ENCODE measurements around the gene ERF.

The ERF gene

GRCh38 chr19:42254850-42255765 lies at the start of gene ERF:
ERF (minus strand) TSS chr19:42255128; CDS start chr19:42254999, 129 bp downstream.
- no peaks in the 10 kb centered on the region for H3K9me3 Mint-ChIP-seq
- peaks cover 7 to 15% of the 10 kb centered on the region in 2 donors for H3K36me3 Mint-ChIP-seq
- peak; percentile 80 to 82 for ATAC-seq (replicated peaks)

GRCh38 chr19:42303876-42304275 lies 48.9 kb upstream of the ERF start:
- no peaks in the 10 kb centered on the region for H3K27me3 Mint-ChIP-seq
- no peak for ATAC-seq (replicated peaks)
- DNase-seq, result no peak
- H3K27ac Mint-ChIP-seq, result no peak overlapping the region
- H3K4me1 Mint-ChIP-seq, result peaks cover 17 to 27% of the 10 kb centered on the region in 2 donors
- peaks cover 4 to 5% of the 10 kb centered on the region in 2 donors for H3K36me3 Mint-ChIP-seq
- peaks cover 0 to 2% of the 10 kb centered on the region in 2 donors for H3K9me3 Mint-ChIP-seq
- H3K4me3 Mint-ChIP-seq, result peak overlapping the region in 1 of 2 donors; percentile 91

More at GRCh38 chr19:42254850-42255765, at the start of gene ERF:
- Mint-ChIP-seq H3K4me1 (peaks cover 27 to 45% of the 10 kb centered on the region in 2 donors), H3K27ac (peak within 1 kb of the TSS; percentile 89), H3K4me3 (peak within 1 kb of the TSS; percentile 77 to 91), H3K27me3 (no peaks in the 10 kb centered on the region)
- peak; percentile 91 for DNase-seq

- peaks cover 0 to 2% of the 10 kb centered on the region in 2 donors for H3K9me3 Mint-ChIP-seq
- ATAC-seq (replicated peaks) (no peak), DNase-seq (no peak)
- H3K27ac Mint-ChIP-seq, result peak overlapping the region; percentile 88
- no peaks in the 10 kb centered on the region for H3K27me3 Mint-ChIP-seq
- H3K4me3 Mint-ChIP-seq, result peak overlapping the region; percentile 91 to 93
- H3K36me3 Mint-ChIP-seq, result peaks cover 4 to 5% of the 10 kb centered on the region in 2 donors
- H3K4me1 Mint-ChIP-seq, result peaks cover 17 to 27% of the 10 kb centered on the region in 2 donors
Observed at GRCh38 chr19:42303101-42303464, 48.2 kb upstream of the ERF start.

GRCh38 chr19:42301646-42302203 lies 46.8 kb upstream of the ERF start, which contains the start of gene PRR19:
PRR19 (plus strand) TSS chr19:42302132; CDS start chr19:42309585, 7,453 bp downstream.
- Mint-ChIP-seq H3K36me3 (peaks cover 5 to 7% of the 10 kb centered on the region in 2 donors), H3K27me3 (no peaks in the 10 kb centered on the region), H3K4me1 (peaks cover 19 to 29% of the 10 kb centered on the region in 2 donors), H3K4me3 (peak within 1 kb of the TSS; percentile 91 to 93), H3K27ac (peak within 1 kb of the TSS; percentile 88), H3K9me3 (no peaks in the 10 kb centered on the region)
- DNase-seq (no peak), ATAC-seq (replicated peaks) (peak; percentile 15 to 30)

GRCh38 chr19:42297039-42297438 lies 42.1 kb upstream of the ERF start:
- no peak for DNase-seq
- Mint-ChIP-seq H3K9me3 (no peaks in the 10 kb centered on the region), H3K4me3 (no peak overlapping the region), H3K36me3 (peaks cover 16 to 33% of the 10 kb centered on the region in 2 donors), H3K27ac (no peak overlapping the region), H3K4me1 (peaks cover 16 to 22% of the 10 kb centered on the region in 2 donors), H3K27me3 (no peaks in the 10 kb centered on the region)
- no peak for ATAC-seq (replicated peaks)

- Mint-ChIP-seq H3K36me3 (peaks cover 24 to 43% of the 10 kb centered on the region in 2 donors), H3K27ac (peak overlapping the region; percentile 75), H3K27me3 (no peaks in the 10 kb centered on the region), H3K4me1 (peaks cover 18 to 19% of the 10 kb centered on the region in 2 donors), H3K4me3 (no peak overlapping the region), H3K9me3 (no peaks in the 10 kb centered on the region)
- peak; percentile 85 to 88 for ATAC-seq (replicated peaks)
- peak; percentile 80 for DNase-seq
Observed at GRCh38 chr19:42295831-42296525, 41.0 kb upstream of the ERF start.

GRCh38 chr19:42295342-42295741 lies 40.4 kb upstream of the ERF start:
- Mint-ChIP-seq H3K4me3 (no peak overlapping the region), H3K36me3 (peaks cover 26 to 43% of the 10 kb centered on the region in 2 donors), H3K27ac (peak overlapping the region; percentile 81), H3K27me3 (no peaks in the 10 kb centered on the region), H3K9me3 (no peaks in the 10 kb centered on the region), H3K4me1 (peaks cover 18% of the 10 kb centered on the region in 2 donors)
- DNase-seq (no peak), ATAC-seq (replicated peaks) (no peak)

GRCh38 chr19:42294471-42295137 lies 39.7 kb upstream of the ERF start:
- Mint-ChIP-seq H3K27ac (no peak overlapping the region), H3K4me3 (no peak overlapping the region), H3K36me3 (peaks cover 24 to 41% of the 10 kb centered on the region in 2 donors), H3K27me3 (no peaks in the 10 kb centered on the region), H3K9me3 (no peaks in the 10 kb centered on the region), H3K4me1 (peaks cover 18% of the 10 kb centered on the region in 2 donors)
- no peak for DNase-seq
- no peak for ATAC-seq (replicated peaks)

GRCh38 chr19:42293948-42294347 lies 39.0 kb upstream of the ERF start:
- Mint-ChIP-seq H3K27ac (no peak overlapping the region), H3K9me3 (no peaks in the 10 kb centered on the region), H3K4me3 (no peak overlapping the region), H3K36me3 (peaks cover 25 to 43% of the 10 kb centered on the region in 2 donors), H3K4me1 (peaks cover 18% of the 10 kb centered on the region in 2 donors), H3K27me3 (no peaks in the 10 kb centered on the region)
- no peak for ATAC-seq (replicated peaks)
- DNase-seq, result no peak

- Mint-ChIP-seq H3K27me3 (no peaks in the 10 kb centered on the region), H3K27ac (no peak overlapping the region), H3K4me3 (peak overlapping the region in 1 of 2 donors; percentile 17), H3K9me3 (no peaks in the 10 kb centered on the region), H3K36me3 (peaks cover 25 to 44% of the 10 kb centered on the region in 2 donors), H3K4me1 (peaks cover 18 to 21% of the 10 kb centered on the region in 2 donors)
- no peak for DNase-seq
- no peak for ATAC-seq (replicated peaks)
Observed at GRCh38 chr19:42293540-42293939, 38.6 kb upstream of the ERF start.

GRCh38 chr19:42292963-42293362 lies 38.0 kb upstream of the ERF start:
- Mint-ChIP-seq H3K27ac (no peak overlapping the region), H3K27me3 (no peaks in the 10 kb centered on the region), H3K4me1 (peaks cover 21 to 24% of the 10 kb centered on the region in 2 donors), H3K36me3 (peaks cover 27 to 46% of the 10 kb centered on the region in 2 donors), H3K4me3 (peak overlapping the region in 1 of 2 donors; percentile 17), H3K9me3 (no peaks in the 10 kb centered on the region)
- no peak for DNase-seq
- no peak for ATAC-seq (replicated peaks)

- Mint-ChIP-seq H3K36me3 (peaks cover 27 to 46% of the 10 kb centered on the region in 2 donors), H3K27me3 (no peaks in the 10 kb centered on the region), H3K4me1 (peaks cover 21 to 24% of the 10 kb centered on the region in 2 donors), H3K9me3 (no peaks in the 10 kb centered on the region), H3K4me3 (no peak overlapping the region), H3K27ac (no peak overlapping the region)
- no peak for DNase-seq
- no peak for ATAC-seq (replicated peaks)
Observed at GRCh38 chr19:42292042-42292960, 37.4 kb upstream of the ERF start.

- Mint-ChIP-seq H3K27ac (peak overlapping the region; percentile 72), H3K4me3 (no peak overlapping the region)
Observed at GRCh38 chr19:42291435-42291810, 36.5 kb upstream of the ERF start.

More at GRCh38 chr19:42291435-42291810, 36.5 kb upstream of the ERF start:
- DNase-seq (no peak), ATAC-seq (replicated peaks) (no peak)
- no peaks in the 10 kb centered on the region for H3K27me3 Mint-ChIP-seq
- H3K4me1 Mint-ChIP-seq, result peaks cover 18 to 20% of the 10 kb centered on the region in 2 donors
- H3K36me3 Mint-ChIP-seq, result peaks cover 27 to 42% of the 10 kb centered on the region in 2 donors
- H3K9me3 Mint-ChIP-seq, result no peaks in the 10 kb centered on the region
